GM21737 (cell line): ENCODE measurements around the gene PPP2R2B.

Source experiments
- ATAC-seq: cut with Tn5 transposase; IDR thresholded peaks from one replicate; pipeline ENCODE4 v1.9.1; 2021; ENCODE audit warnings: mild to moderate bottlenecking, moderate library complexity; ENCODE audit not compliant: unreplicated experiment

Gene PPP2R2B

GRCh38 chr5:146888351-146888978 is 9.9 kb upstream of the PPP2R2B start:
- ATAC-seq = no peak

GRCh38 chr5:146884066-146884626 is 5.6 kb upstream of the PPP2R2B start:
- ATAC-seq = no peak

GRCh38 chr5:146883511-146883910 is 5.0 kb upstream of the PPP2R2B start:
- no peak for ATAC-seq

- ATAC-seq = no peak
These were observed 2.4 kb upstream of the PPP2R2B start for GRCh38 chr5:146880966-146881365.

- no peak for ATAC-seq
These were observed 628 bp downstream of the PPP2R2B start for GRCh38 chr5:146877783-146878475.

- ATAC-seq = no peak
These were observed 1.3 kb downstream of the PPP2R2B start for GRCh38 chr5:146877178-146877681.

- ATAC-seq = no peak
These were observed 5.2 kb downstream of the PPP2R2B start for GRCh38 chr5:146873186-146873917.

GRCh38 chr5:146872188-146872587 is 6.4 kb downstream of the PPP2R2B start:
- no peak for ATAC-seq

GRCh38 chr5:146867996-146868708 is 10.4 kb downstream of the PPP2R2B start:
- ATAC-seq = no peak

GRCh38 chr5:146866263-146866662 is 12.3 kb downstream of the PPP2R2B start:
- ATAC-seq = no peak

- no peak for ATAC-seq
These were observed 15.9 kb downstream of the PPP2R2B start for GRCh38 chr5:146862641-146863040.

GRCh38 chr5:146860213-146860893 is 18.2 kb downstream of the PPP2R2B start:
- ATAC-seq = no peak

GRCh38 chr5:146852089-146852488 is 26.5 kb downstream of the PPP2R2B start:
- ATAC-seq = no peak

- ATAC-seq = no peak
These were observed 27.4 kb downstream of the PPP2R2B start for GRCh38 chr5:146851133-146851532.

GRCh38 chr5:146849694-146850303 is 28.8 kb downstream of the PPP2R2B start:
- no peak for ATAC-seq

GRCh38 chr5:146848133-146848532 is 30.4 kb downstream of the PPP2R2B start:
- ATAC-seq = no peak

- ATAC-seq = no peak
These were observed 38.5 kb downstream of the PPP2R2B start for GRCh38 chr5:146840016-146840415.

GRCh38 chr5:146836226-146836842 is 42.2 kb downstream of the PPP2R2B start:
- ATAC-seq = no peak

- ATAC-seq = no peak
These were observed 45.4 kb downstream of the PPP2R2B start for GRCh38 chr5:146832985-146833732.
